NOMO-1 treated with dmso at 0.1 percent for 144 hours (cell line): ENCODE measurements around the gene PTGFRN.

Experiments
- DNase-seq: peaks from one replicate; lab custom pipeline; 2025; ENCODE audit not compliant: unreplicated experiment; lab: John Stamatoyannopoulos, UW

PTGFRN gene

GRCh38 chr1:117029685-117030084, 120.0 kb downstream of the PTGFRN start:
- no peak for DNase-seq

GRCh38 chr1:117030271-117030877, 120.7 kb downstream of the PTGFRN start:
- no peak for DNase-seq

- no peak for DNase-seq
Observed at GRCh38 chr1:117032266-117032665, 122.5 kb downstream of the PTGFRN start.

GRCh38 chr1:117032681-117033539, 123.2 kb downstream of the PTGFRN start:
- DNase-seq = no peak

GRCh38 chr1:117033772-117034171, 124.1 kb downstream of the PTGFRN start:
- no peak for DNase-seq

GRCh38 chr1:117034791-117035290, 125.1 kb downstream of the PTGFRN start:
- no peak for DNase-seq

GRCh38 chr1:117036018-117036461, 126.3 kb downstream of the PTGFRN start:
- DNase-seq = no peak

GRCh38 chr1:117037802-117038201, 128.1 kb downstream of the PTGFRN start:
- DNase-seq = no peak

GRCh38 chr1:117038236-117038635, 128.5 kb downstream of the PTGFRN start:
- no peak for DNase-seq
